Chondrocyte (in vitro differentiated cells): ENCODE measurements around the gene DDX10. TPM values are rescaled to one million over a fixed set of nuclear protein-coding genes. Genes with fewer than 3 reads are reported as not detected.

Experiments used
- DNase-seq: peaks from one replicate; pipeline ENCODE4 v3.0.0; 2021; ENCODE audit warnings: mixed read lengths, low spot score
- H3K27ac Mint-ChIP-seq: one replicate; pipeline ENCODE4 v1.8.0; 2021; ENCODE audit warnings: mild to moderate bottlenecking, moderate library complexity, mixed read lengths; ENCODE audit not compliant: unreplicated experiment
- H3K27me3 Mint-ChIP-seq: 2 replicates; pipeline ENCODE4 v1.8.0; 2021; ENCODE audit warnings: low read depth, mixed read lengths
- H3K36me3 Mint-ChIP-seq: 2 replicates; pipeline ENCODE4 v1.8.0; 2021; ENCODE audit warnings: low read depth, mixed read lengths
- H3K4me1 Mint-ChIP-seq: 2 replicates; pipeline ENCODE4 v1.8.0; 2021; ENCODE audit warnings: low read depth, mild to moderate bottlenecking, mixed read lengths
- H3K4me3 Mint-ChIP-seq: one replicate; pipeline ENCODE4 v1.8.0; 2021; ENCODE audit warnings: mild to moderate bottlenecking, moderate library complexity, mixed read lengths; ENCODE audit not compliant: unreplicated experiment
- H3K9me3 Mint-ChIP-seq: 2 replicates; pipeline ENCODE4 v1.8.0; 2021; ENCODE audit warnings: low read depth, mixed read lengths
- CTCF ChIP-seq: fragments of 200-600 bp; sonication (generic); IDR thresholded peaks from 2 replicates; pipeline ENCODE4 v1.5.0; 2021; ENCODE audit warnings: antibody characterized with exemption, mild to moderate bottlenecking, moderate library complexity
- long read RNA-seq: library from polyadenylated mRNA; stranded (forward); transcript quantifications from one replicate; pipeline ENCODE4 v2.0.0, GENCODE V29; 2021
- total RNA-seq: library from RNA; stranded (reverse); gene quantifications from 3 replicates; pipeline ENCODE4 v1.2.1, GENCODE V29; 2021

DDX10 gene
- 18.9 to 33.3 TPM (median 25.3 TPM) in 3 replicates for total RNA-seq
- long read RNA-seq, transcript DDX10-201 (18 exons, 3,264 nt) = major isoform, 25 of 35 reads
- long read RNA-seq, partial matches to known transcripts = 6 of 35 reads
- long read RNA-seq, other reads (novel, unspliced or antisense) = 4 of 35 reads

- H3K4me3 Mint-ChIP-seq = peak within 1 kb of the TSS; percentile 100
- DNase-seq = peak; percentile 97
- peaks cover 3% of the 10 kb centered on the region for H3K36me3 Mint-ChIP-seq
- TF ChIP-seq CTCF = peak; percentile 47
- H3K4me1 Mint-ChIP-seq = peaks cover 44% of the 10 kb centered on the region
- H3K27ac Mint-ChIP-seq = peak within 1 kb of the TSS; percentile 99
- no peaks in the 10 kb centered on the region for H3K9me3 Mint-ChIP-seq
- H3K27me3 Mint-ChIP-seq = no peaks in the 10 kb centered on the region
Measured at GRCh38 chr11:108664730-108665525, at the start of gene DDX10. Gene DDX10, plus strand, starts transcription at chr11:108665069. Its CDS starts 85 bp downstream, at chr11:108665154.

- no peak for DNase-seq
- no peaks in the 10 kb centered on the region for H3K4me1 Mint-ChIP-seq
Measured at GRCh38 chr11:108616549-108616948, 48.3 kb upstream of the DDX10 start.

GRCh38 chr11:108617055-108617454 is 47.8 kb upstream of the DDX10 start:
- DNase-seq = no peak
- H3K4me1 Mint-ChIP-seq = no peaks in the 10 kb centered on the region
- no peaks in the 10 kb centered on the region for H3K9me3 Mint-ChIP-seq
- TF ChIP-seq CTCF = no peak
- H3K27me3 Mint-ChIP-seq = no peaks in the 10 kb centered on the region
- no peak overlapping the region for H3K4me3 Mint-ChIP-seq
- H3K36me3 Mint-ChIP-seq = no peaks in the 10 kb centered on the region
- no peak overlapping the region for H3K27ac Mint-ChIP-seq

More at GRCh38 chr11:108616549-108616948, 48.3 kb upstream of the DDX10 start:
- Mint-ChIP-seq H3K27me3 (no peaks in the 10 kb centered on the region), H3K36me3 (no peaks in the 10 kb centered on the region), H3K4me3 (no peak overlapping the region), H3K27ac (no peak overlapping the region), H3K9me3 (no peaks in the 10 kb centered on the region)
- no peak for TF ChIP-seq CTCF

- no peaks in the 10 kb centered on the region for H3K4me1 Mint-ChIP-seq
- H3K27ac Mint-ChIP-seq = no peak overlapping the region
- no peaks in the 10 kb centered on the region for H3K36me3 Mint-ChIP-seq
- TF ChIP-seq CTCF = no peak
- H3K27me3 Mint-ChIP-seq = no peaks in the 10 kb centered on the region
- H3K9me3 Mint-ChIP-seq = no peaks in the 10 kb centered on the region
- H3K4me3 Mint-ChIP-seq = no peak overlapping the region
- DNase-seq = no peak
Measured at GRCh38 chr11:108618529-108618928, 46.3 kb upstream of the DDX10 start.

- no peak for TF ChIP-seq CTCF
- DNase-seq = no peak
- peaks cover 6% of the 10 kb centered on the region for H3K27me3 Mint-ChIP-seq
- H3K36me3 Mint-ChIP-seq = peaks cover 1% of the 10 kb centered on the region
- H3K9me3 Mint-ChIP-seq = no peaks in the 10 kb centered on the region
- no peak overlapping the region for H3K4me3 Mint-ChIP-seq
- H3K4me1 Mint-ChIP-seq = no peaks in the 10 kb centered on the region
- H3K27ac Mint-ChIP-seq = no peak overlapping the region
Measured at GRCh38 chr11:108620958-108621772, 43.7 kb upstream of the DDX10 start.
